Measurements from ENCODE around the gene WSCD2. TPM values are rescaled to one million over a fixed set of nuclear protein-coding genes. Genes with fewer than 3 reads are reported as not detected.

Gene WSCD2
- total and polyA plus RNA-seq, 2 donors (not counting 1 experiment from before 2014, with no cell fraction given): 1.1 to 5.9 TPM

GRCh38 chr12:108134744-108135143 is 5.7 kb downstream of the WSCD2 start:
- ATAC-seq (ENCODE audit: low read depth) (no peak), DNase-seq (no peak)
- Mint-ChIP-seq H3K27ac (no peak overlapping the region), H3K27me3 (peaks cover 18% of the 10 kb centered on the region), H3K9me3 (ENCODE audit: insufficient read depth) (no peaks in the 10 kb centered on the region), H3K4me1 (peaks cover 20% of the 10 kb centered on the region), H3K4me3 (no peak overlapping the region)
- no peaks in the 10 kb centered on the region for H3K36me3 ChIP-seq (replicated peaks in 1 of 2; ENCODE audit: control extremely low read depth in 1 of 2, control insufficient read depth in 1 of 2, extremely low read depth in 1 of 2, insufficient read depth in 2 of 2, low read length in 1 of 2)
- peaks cover 2 to 4% of the 10 kb centered on the region in 2 donors for H3K4me1 ChIP-seq (ENCODE audit: control insufficient read depth in 2 of 2, insufficient read depth in 2 of 2, low read length in 2 of 2)
- no peaks in the 10 kb centered on the region for H3K79me2 ChIP-seq (ENCODE audit: control insufficient read depth, insufficient read depth, low read length)
- CTCF ChIA-PET: no interaction called here
- no peak overlapping the region for H3K27ac ChIP-seq (ENCODE audit: low read length in 2 of 2)
- H2AFZ ChIP-seq (ENCODE audit: insufficient read depth, low read depth, low read length, poor library complexity, severe bottlenecking): no peak overlapping the region
- whole genome bisulfite sequencing (ENCODE audit: insufficient coverage): 100% methylated on average over 1 of the region's 5 CpGs
- POLR2A ChIA-PET: no interaction called here
- no peak overlapping the region for H3K4me3 ChIP-seq (ENCODE audit: control extremely low read depth in 1 of 5, extremely low read depth in 1 of 5, insufficient read depth in 1 of 5, low read depth in 2 of 5, low read length in 4 of 5)
- peaks cover 0 to 2% (median 0%) of the 10 kb centered on the region in 3 donors for H3K9me3 ChIP-seq (ENCODE audit: control extremely low read depth in 1 of 3, control insufficient read depth in 2 of 3, insufficient read depth in 1 of 3, low read length in 2 of 3)
- H4K20me1 ChIP-seq (ENCODE audit: control insufficient read depth, insufficient read depth, low read length, poor library complexity, severe bottlenecking): no peaks in the 10 kb centered on the region
- H3K27me3 ChIP-seq (replicated peaks in 1 of 4; ENCODE audit: control extremely low read depth in 1 of 4, control insufficient read depth in 3 of 4, insufficient read depth in 4 of 4, low read length in 3 of 4): peaks cover 0 to 16% (median 5%) of the 10 kb centered on the region in 4 experiments
- intact Hi-C loops (cut with micrococcal nuclease): no loop called here
- H3K9ac ChIP-seq (ENCODE audit: low read length): no peak overlapping the region
- no peak for TF ChIP-seq EZH2 (IDR thresholded peaks at IDR 0.05; ENCODE audit: borderline replicate concordance, insufficient read depth, low read depth, low read length, poor library complexity, severe bottlenecking)
- TF ChIP-seq CTCF (IDR thresholded peaks at IDR 0.05): no peak
- H3K4me2 ChIP-seq (replicated peaks; ENCODE audit: low read depth, low read length, poor library complexity, severe bottlenecking): no peak overlapping the region

- no peak overlapping the region for H3K27ac Mint-ChIP-seq
- ATAC-seq (ENCODE audit: low read depth) (no peak), DNase-seq (no peak)
- Histone ChIP-seq H2AFZ (ENCODE audit: insufficient read depth, low read depth, low read length, poor library complexity, severe bottlenecking) (no peak overlapping the region), H3K4me2 (replicated peaks; ENCODE audit: low read depth, low read length, poor library complexity, severe bottlenecking) (no peak overlapping the region), H3K27ac (ENCODE audit: low read length in 2 of 2) (no peak overlapping the region), H3K36me3 (replicated peaks in 1 of 2; ENCODE audit: control extremely low read depth in 1 of 2, control insufficient read depth in 1 of 2, extremely low read depth in 1 of 2, insufficient read depth in 2 of 2, low read length in 1 of 2) (no peaks in the 10 kb centered on the region), H3K4me1 (ENCODE audit: control insufficient read depth in 2 of 2, insufficient read depth in 2 of 2, low read length in 2 of 2) (no peaks in the 10 kb centered on the region), H3K9ac (ENCODE audit: low read length) (no peak overlapping the region), H3K27me3 (replicated peaks in 1 of 4; ENCODE audit: control extremely low read depth in 1 of 4, control insufficient read depth in 3 of 4, insufficient read depth in 4 of 4, low read length in 3 of 4) (peaks cover 0 to 8% (median 2%) of the 10 kb centered on the region in 4 experiments), H3K79me2 (ENCODE audit: control insufficient read depth, insufficient read depth, low read length) (no peaks in the 10 kb centered on the region), H3K4me3 (ENCODE audit: control extremely low read depth in 1 of 5, extremely low read depth in 1 of 5, insufficient read depth in 1 of 5, low read depth in 2 of 5, low read length in 4 of 5) (no peak overlapping the region), H3K9me3 (ENCODE audit: control extremely low read depth in 1 of 3, control insufficient read depth in 2 of 3, insufficient read depth in 1 of 3, low read length in 2 of 3) (no peaks in the 10 kb centered on the region), H4K20me1 (ENCODE audit: control insufficient read depth, insufficient read depth, low read length, poor library complexity, severe bottlenecking) (no peaks in the 10 kb centered on the region)
- peaks cover 15% of the 10 kb centered on the region for H3K4me1 Mint-ChIP-seq
- H3K27me3 Mint-ChIP-seq: peaks cover 13% of the 10 kb centered on the region
- no peaks in the 10 kb centered on the region for H3K9me3 Mint-ChIP-seq (ENCODE audit: insufficient read depth)
- TF ChIP-seq EZH2 (IDR thresholded peaks at IDR 0.05; ENCODE audit: borderline replicate concordance, insufficient read depth, low read depth, low read length, poor library complexity, severe bottlenecking): no peak
- no peak for TF ChIP-seq CTCF (IDR thresholded peaks at IDR 0.05)
- H3K4me3 Mint-ChIP-seq: no peak overlapping the region
- ChIA-PET CTCF (no interaction called here), POLR2A (no interaction called here)
- intact Hi-C loops (cut with micrococcal nuclease): no loop called here
- WGBS (ENCODE audit: insufficient coverage): 100% methylated on average over 1 of the region's 1 CpG
Measured at GRCh38 chr12:108135627-108136026, 6.5 kb downstream of the WSCD2 start.
